Measurements from ENCODE around the gene PROSER1. TPM values are rescaled to one million over a fixed set of nuclear protein-coding genes. Genes with fewer than 3 reads are reported as not detected.
"Not testable (repeated sequence)": the region's sequence is repeated elsewhere in the genome, so short reads cannot be mapped to it uniquely, and the experiment has no call there.

Gene PROSER1
- total RNA-seq (ENCODE audit: insufficient read depth, low replicate concordance) = 10.4 TPM

DNA sequence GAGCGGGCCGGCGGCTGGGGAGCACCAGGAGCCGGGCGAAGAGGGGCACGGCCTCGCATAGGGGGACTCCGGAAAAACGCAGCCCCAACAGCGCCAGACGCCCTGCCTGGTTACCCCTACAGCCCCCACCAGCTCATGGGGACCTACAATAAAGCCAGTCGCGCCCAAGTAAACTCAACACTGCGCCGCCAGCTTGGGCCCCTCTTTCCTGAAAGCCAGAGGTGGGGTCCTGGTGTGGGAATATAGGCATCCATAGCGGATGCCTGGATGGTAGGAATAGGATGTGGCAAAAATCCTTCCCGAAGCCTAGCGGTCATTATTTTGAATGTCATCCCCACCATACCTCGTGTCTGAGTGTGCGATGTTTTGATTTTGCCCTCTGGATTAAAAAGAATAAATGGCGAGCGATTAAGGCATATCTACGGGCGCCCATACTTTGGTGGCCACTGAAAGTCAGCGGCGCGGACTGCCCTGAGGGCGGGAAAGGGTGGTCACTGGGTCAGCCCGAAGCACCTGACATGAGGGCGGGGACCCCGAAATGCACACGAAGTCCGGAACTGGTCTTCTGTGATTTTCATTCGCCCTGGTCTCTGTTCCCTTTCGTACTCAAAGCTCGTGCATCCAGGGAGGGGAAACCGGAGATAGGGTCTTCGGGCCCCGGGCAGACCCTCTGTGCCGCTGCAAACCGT is at the start of gene PROSER1, which contains the start of gene NHLRC3:
TSS of gene PROSER1 (minus strand) at position 210 of the 689 bp plus-strand sequence. CDS start 847 bp downstream, outside the sequence.
TSS of gene NHLRC3 (plus strand) at position 577 of the 689 bp plus-strand sequence. CDS start 184 bp downstream, outside the sequence.
- DNase-seq (ENCODE audit: low spot score) = peak; percentile 99

DNA sequence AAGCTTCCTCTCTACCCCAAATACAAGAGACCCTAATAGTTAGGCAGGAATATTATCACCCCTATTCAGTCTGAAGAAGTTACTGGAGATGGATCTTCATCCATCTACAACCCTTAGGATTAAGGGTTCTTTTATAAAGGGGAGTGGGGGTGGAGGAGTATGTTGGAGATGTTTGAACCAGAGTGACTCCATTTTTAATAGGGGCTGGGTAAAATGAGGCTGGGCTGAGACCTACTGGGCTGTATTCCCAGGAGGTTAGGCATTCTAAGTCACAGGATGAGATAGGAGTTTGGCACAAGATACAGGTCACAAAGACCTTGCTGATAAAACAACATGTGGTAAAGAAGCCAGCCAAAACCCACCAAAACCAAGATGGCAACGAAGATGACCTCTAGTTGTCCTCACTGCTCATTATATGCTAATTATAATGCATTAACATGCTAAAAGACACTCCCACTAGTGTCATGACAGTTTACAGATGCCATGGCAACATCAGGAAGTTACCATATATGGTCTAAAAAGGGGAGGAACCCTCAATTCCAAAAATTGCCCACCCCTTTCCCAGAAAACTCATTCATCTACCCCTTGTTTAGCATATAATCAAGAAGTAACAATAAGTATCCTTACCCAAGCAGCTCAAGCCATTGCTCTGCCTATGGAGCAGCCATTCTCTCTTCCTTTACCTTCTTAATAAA is 48.5 kb upstream of the PROSER1 start:
- not testable (repeated sequence) for DNase-seq (ENCODE audit: low spot score)

DNA sequence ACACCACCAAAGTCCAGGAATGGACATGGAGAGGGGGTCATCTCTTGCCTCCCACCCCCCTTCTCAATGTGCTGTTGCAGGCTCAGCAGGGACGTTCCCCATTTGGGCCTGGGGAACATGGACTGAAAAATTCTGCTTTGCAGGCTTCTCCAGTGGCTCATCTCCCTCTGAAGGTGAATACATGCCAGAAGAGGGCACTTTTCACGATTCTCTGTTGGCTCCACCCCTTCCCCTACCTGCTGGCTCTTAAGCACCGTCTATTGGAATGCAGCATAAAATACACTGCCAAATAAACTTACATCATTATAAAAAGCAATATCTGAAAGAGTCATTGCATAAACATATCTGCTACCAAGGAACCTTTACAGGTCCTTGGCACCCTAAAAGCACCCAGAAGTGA is 36.1 kb upstream of the PROSER1 start:
- no peak for DNase-seq (ENCODE audit: low spot score)

- no peak for DNase-seq (ENCODE audit: low spot score)
Observed at GRCh38 chr13:39072842-39073241, 35.0 kb upstream of the PROSER1 start.

- DNase-seq (ENCODE audit: low spot score) = no peak
Observed at GRCh38 chr13:39062004-39062403, 24.1 kb upstream of the PROSER1 start.

DNA sequence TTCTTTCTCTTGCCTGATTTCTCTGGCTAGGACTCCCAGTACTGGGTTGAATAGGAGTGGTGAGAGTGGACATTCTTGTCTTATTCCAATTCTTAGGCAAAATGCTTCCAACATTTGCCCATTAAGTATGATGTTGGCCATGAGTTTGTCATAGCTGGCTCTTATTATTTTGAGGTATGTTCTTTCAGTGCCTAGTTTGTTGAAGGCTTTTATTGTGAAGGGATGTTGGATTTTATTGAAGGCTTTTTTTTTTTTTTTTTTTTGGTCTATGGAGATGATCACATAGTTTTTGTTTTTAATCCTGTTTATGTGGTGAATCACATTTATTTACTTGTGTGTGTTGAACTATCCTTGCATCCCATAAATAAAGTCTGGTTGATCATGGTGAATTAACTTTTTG is 20.2 kb upstream of the PROSER1 start:
- DNase-seq (ENCODE audit: low spot score) = no peak

- no peak for DNase-seq (ENCODE audit: low spot score)
Observed at GRCh38 chr13:39056018-39056417, 18.1 kb upstream of the PROSER1 start.

GRCh38 chr13:39054112-39054511 is 16.2 kb upstream of the PROSER1 start:
- DNase-seq (ENCODE audit: low spot score) = no peak

DNA sequence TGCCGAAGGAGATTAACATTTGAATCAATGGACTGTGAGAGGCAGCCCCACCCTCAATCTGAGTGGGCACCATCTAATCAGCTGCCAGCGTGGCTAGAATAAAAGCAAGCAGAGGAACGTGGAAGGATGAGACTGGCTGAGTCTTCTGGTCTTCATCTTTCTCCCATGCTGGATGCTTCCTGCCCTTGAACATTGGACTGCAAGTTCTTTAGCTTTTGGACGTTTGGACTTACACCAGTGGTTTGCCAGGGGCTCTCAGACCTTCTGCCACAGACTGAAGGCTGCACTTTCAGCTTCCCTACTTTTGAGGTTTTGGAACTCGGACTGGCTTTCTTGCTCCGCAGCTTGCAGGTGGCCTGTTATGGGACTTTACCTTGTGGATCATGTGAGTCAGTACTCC is 15.1 kb upstream of the PROSER1 start:
- DNase-seq (ENCODE audit: low spot score) = no peak

GRCh38 chr13:39051157-39051556 is 13.3 kb upstream of the PROSER1 start:
- peak; percentile 66 for DNase-seq (ENCODE audit: low spot score)

GRCh38 chr13:39049274-39049673 is 11.4 kb upstream of the PROSER1 start:
- DNase-seq (ENCODE audit: low spot score) = no peak

DNA sequence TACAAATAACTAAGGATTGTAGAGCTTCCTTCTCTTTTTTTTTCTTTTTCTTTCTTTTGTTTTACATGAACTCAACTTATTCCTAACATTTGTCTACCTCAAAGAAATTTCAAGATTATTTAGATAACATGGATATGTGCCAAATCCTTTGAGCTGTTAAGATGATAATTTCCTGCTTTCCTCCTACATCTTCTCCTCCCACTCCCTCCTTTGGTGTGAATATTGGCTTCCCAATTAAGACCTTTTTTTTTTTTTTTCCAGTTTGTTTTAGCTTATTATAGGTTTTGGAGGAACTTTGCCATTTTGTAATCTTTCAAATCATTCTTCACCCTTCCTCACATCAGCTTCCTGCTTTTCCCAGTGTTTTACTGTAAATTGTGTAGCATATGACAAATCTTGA is 10.9 kb upstream of the PROSER1 start:
- no peak for DNase-seq (ENCODE audit: low spot score)

DNA sequence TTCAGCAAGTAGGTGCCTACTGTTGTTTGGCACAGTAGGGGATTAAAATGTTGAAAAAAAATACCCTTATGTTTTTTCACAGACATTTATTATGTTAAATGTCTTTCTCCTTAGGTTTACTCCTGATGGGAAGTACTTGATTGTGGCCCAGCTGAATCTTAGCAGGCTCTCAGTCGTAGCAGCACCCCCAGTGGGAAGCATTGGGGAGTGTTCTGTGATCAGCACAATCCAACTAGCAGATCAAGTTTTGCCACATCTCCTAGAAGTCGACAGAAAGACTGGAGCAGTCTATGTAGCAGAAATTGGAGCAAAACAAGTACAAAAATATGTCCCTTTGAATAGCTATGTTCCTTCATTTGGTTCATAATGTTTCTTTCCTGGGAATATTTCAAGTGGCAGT is 9.7 kb upstream of the PROSER1 start:
- DNase-seq (ENCODE audit: low spot score) = peak; percentile 46

DNA sequence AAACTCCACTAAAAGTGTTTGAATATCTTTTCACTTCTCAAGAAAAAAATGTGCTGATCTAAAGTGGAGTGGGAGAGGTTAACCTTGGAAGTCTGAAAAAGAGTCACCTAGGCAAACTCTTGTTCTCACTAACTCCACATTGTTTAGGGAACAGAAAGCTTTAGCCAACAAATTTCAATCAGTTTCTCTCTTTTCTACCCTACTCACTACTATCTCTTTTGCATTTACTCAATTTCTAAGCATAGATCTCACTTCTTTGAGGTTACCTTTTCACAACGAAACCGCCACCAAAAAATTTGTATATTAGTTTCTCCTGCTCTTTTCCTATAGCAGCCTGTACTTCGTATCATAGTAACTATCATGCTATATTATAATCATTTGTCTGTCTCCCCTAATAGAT is 6.6 kb upstream of the PROSER1 start:
- DNase-seq (ENCODE audit: low spot score) = no peak

DNA sequence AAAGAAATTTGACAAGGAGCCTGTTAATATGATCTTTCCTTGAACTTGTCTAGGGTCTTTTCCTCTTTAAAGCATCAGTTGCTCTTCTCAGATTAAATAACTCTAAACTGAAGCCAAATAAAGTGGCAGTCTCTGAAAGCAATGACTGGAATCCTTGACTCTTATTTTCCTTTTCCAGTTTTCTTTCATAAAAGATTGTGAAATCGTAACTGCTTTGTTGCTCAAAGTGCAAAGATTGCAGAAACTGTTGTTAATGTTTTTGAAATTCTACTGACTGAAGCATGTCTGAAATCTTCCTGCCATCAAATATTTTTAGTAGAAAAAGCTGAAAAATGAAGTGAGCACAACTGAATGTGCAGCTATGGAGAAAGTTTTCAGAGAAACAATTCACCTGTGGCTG is 2.3 kb upstream of the PROSER1 start:
- DNase-seq (ENCODE audit: low spot score) = no peak

DNA sequence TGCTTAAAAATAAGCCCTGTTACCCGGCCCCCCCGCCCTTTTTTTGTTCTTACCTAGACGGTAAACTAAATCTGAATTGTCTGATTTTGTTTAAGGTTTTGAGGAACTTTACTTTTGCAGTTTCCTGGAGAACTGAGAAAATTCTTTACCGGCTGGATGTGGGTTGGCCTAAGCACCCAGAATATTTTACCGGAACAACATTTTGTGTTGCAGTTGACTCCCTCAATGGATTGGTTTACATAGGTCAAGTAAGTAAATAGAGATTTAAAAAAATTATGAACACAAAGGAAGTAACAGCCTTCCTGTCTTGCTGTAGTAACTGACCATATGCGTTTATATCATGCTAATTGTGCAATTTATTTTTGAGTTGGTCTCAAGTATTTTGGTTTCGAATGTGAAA is 1.2 kb upstream of the PROSER1 start:
- no peak for DNase-seq (ENCODE audit: low spot score)

GRCh38 chr13:39038569-39039030 is 711 bp upstream of the PROSER1 start:
- DNase-seq (ENCODE audit: low spot score) = no peak

DNA sequence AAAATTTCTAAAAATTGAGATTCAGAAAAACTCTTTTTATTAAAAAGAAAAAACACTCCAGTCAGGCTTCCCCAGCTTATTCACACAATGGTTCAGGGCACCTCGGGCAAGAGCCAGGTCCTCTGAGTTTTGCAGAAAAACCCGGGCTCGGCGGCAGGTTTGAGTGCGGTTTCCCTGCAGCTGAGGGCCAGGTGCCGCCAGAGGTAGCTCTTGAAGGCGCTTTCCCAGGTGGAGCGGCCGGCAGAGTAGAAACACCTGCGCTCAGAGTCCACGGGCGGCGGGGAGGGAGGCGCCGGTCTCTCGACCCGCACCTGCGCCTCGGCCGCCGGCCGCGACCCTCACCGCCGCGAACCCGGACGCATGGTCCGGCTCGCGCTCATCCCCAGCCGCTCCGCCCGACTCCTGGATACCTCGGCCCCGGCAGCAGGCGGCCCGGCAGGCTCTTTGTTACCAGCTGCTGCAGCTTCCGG is 444 bp downstream of the PROSER1 start:
- DNase-seq (ENCODE audit: low spot score) = no peak

- no peak for DNase-seq (ENCODE audit: low spot score)
Observed at GRCh38 chr13:39036212-39036611, 1.7 kb downstream of the PROSER1 start.

- no peak for DNase-seq (ENCODE audit: low spot score)
Observed at GRCh38 chr13:39035799-39036198, 2.1 kb downstream of the PROSER1 start.

DNA sequence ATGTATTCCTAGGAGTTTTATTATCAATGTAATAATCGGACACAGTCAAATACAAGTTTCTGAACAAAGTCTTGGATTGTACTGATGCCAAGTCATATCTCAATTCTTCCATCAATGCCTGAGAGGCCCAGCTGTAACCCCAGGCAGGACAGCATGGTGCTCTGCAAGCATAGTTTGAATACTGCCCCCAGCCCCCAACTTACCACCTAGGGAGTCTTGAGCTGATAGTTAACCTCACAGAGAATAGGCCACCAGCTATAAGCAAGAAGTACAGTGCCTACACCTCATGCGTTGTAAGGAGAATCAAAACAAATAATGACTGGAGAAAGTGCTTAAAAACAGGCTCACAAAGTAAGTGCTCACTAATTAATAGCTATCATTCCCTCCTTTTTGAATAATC is 2.7 kb downstream of the PROSER1 start:
- no peak for DNase-seq (ENCODE audit: low spot score)

DNA sequence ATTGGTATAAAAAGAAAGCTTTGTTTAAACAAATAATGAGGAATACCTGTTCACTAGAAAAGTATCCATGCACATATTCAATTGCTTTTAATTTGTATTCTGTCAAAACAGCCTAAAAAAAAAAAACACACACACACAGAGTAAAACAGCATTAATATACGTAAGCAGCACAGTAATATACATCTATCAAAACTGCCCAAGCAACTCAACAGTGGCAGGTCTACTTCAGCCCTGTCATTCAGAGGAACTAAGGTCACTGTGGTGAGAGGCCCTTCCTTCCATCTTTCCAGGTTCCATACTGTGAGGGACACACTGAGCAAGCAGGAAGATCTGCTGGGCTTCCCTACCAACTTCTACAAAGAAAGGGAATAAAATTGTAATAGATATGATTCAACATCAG is 3.8 kb downstream of the PROSER1 start:
- no peak for DNase-seq (ENCODE audit: low spot score)

GRCh38 chr13:39032150-39032549 is 5.7 kb downstream of the PROSER1 start:
- DNase-seq (ENCODE audit: low spot score) = no peak

All from umbilical cord (tissue), 2 donors.